ENCODE measurements around the gene CAT.

The CAT gene

DNA sequence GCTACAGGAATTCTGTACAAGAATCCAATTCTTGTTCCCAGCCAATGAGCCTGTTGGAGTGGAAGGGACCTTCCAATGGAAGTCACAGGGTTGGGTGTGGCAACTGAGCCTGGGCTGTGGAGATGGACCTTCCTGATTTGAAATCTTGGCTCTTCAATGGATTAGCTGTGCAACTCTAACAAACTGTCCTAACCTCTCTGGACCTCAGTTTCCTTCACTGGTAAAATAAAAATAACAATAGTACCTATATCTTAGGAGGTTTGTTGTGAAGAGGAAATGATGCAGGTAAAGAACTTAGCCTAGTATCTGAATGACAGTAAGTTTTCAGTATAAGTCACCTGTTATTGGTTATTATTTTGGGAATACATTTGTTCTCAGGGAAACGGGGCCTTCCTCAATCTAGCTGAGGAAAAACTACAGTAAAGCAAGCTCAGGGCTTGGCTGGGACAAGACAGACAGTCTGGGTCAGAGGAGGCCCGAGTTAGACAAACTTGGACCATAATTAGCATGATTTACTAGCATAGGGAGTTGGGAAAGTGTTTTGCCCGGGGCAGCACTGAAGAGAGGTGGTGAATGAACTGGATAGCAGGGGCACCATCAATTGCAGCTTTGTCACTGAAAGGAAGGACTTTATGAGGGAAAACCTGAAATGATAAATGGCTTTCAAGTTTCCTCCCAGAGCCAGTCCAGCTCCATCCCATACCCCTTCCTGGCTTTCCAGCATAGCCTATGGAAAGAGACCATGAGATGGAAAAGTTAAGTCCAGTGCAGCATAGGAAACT, 61.2 kb downstream of the CAT start:
- DNase-seq, result no peak

DNA sequence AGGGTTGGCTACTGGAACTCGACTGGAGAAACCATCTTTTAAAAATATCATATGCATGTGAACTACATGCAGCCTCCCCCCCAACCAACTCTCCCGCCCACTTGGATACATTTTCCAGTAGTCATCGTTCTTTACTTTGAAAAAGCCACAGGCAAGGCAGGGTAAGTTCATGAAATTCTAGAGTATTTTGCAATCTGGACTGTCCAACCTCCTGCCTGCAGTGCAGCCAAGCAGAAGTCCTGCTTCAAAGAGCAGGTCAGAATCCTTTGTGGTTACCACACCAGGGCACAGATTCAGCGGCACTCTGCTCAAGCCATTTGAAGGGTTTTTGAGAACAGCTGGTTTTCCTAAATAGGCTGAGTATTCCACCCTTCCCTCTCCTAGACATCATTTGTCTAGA, 62.8 kb downstream of the CAT start:
- no peak for DNase-seq

DNA sequence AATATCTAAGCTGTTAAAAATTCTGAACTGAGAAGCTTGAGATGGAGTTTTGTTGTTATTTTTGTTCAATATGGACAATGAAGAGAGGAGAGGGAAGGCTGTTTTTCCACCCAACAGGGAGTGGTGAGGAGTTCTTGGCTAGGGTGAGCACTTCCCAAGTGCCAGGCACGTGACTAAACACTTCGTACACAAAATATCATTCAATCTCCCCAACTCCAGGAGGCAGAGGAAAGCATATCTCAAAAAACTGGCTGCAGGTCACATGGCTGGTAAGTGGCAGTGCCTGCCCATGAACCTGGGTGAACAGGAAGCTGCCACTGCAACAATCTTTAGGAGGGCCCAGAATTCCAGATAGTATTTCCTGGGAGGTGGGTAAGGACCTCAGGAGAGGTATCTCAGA, 63.2 kb downstream of the CAT start:
- no peak for DNase-seq

DNA sequence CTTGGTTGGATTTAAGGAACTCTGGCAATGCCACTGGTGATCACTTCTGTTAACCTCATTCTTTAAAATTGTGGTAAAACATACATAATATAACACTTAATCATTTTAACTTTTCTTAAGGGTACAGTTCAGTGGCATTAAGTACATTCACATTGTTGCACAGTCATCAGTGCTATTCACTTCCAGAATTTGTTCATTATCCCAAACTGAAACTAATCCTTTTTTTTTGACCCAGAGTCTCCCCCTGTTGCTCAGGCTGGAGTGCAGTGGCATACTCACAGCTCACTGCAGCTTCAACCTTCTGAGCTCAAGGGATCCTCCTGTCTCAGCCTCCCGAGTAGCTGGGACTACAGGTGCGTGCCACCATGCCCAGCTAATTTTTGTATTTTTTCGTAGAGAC, 64.2 kb downstream of the CAT start:
- no peak for DNase-seq

DNA sequence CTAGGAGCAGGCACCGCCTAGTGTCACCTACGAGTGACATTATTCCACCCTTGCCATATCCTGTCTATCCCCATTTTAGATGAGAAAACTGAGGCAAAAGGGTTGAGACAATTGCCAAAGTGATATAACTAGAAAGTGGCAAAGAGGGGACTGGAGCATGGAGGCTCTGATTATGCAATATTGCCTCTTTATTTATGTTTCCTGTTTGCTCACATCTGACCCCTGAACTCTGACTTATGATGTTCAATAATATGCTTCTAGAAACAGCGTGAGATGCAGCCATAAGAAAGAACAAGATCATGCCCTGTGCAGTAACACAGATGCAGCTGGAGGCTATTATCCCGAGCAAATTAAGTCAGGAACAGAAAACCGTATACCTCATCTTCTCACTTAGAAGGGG, 67.1 kb downstream of the CAT start:
- DNase-seq, result no peak

DNA sequence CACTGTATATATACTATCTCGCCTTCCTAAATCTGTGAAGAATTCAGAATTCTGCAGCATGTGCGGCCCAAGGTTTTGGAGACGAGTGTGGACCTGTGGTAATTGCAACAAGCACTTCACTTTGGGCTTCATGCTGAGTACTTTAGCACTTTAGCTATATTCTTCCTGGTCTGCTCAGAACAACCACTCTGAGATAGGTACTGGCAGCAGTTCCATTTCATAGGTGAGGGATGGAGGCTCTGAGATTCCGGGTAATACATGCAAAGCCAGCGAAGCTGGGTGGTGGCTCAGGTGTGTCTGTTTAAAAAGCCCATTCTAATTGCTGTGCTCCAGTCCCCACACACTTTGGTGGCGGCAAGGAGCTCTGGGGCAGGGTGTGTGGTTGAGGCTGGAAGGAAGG, 68.4 kb downstream of the CAT start:
- no peak for DNase-seq

DNA sequence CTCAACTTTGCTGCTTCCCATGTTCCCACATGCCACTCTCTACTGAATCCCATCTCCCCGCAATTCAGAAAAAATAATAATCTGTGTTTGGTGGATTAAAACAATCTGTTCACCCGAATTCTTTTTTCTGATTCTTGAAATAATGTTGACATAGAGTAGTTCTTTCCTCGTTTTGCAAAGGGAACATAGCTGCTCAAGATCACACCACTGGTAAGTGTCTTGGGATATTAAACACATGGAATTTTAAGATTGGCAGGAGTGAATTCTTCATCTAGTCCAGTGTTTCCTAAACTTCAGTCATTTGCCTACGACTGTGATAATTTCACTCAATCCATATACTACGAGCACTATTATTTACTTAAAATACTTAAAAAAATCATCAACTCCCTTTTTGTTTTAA, 68.9 kb downstream of the CAT start:
- no peak for DNase-seq

DNA sequence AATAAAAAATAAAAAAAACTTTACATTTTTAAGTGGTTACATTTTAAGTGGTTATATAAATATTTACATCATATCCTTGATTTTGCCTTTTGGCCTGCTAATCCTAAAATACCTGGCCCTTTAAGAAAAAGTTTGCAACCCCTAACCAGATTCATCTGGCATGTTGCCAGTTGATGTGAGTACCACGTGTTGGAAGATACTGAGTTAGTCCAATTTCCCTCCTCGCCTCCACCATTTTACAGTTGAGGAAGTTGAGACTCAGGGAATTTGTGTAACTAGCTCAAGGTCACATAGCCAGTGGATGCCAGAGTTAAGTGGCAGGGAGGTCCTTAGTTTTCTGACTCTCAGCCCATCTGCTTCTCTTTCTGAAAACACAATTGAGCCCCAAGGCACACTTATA, 69.8 kb downstream of the CAT start:
- no peak for DNase-seq

DNA sequence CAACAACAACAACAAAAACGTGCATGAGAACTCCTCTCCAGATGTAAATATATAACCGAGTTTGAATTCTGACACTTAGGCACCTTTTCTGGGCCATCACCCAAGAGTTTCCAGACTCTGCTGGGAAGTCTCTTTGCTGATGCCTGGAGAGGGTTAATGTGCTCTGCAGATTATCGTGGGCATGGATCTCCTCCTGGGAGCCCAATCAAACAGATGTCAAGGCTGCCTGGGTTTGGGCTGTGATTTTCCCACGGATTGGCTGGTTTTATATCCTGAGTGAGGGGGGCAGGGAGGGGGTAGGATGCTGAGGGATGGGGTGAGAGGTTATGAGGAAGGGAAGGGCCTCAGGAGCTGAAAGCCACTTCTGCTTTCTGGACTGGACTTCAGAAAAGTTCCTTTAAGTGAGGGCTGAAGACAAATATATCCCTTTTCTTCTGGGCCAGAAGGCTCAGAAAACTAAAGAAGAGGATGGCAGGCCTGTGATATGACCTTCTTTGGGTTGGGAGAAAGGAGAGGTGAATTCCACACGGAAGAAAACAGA, 70.7 kb downstream of the CAT start:
- peak in 1 of 2 experiments; percentile 4 for DNase-seq

DNA sequence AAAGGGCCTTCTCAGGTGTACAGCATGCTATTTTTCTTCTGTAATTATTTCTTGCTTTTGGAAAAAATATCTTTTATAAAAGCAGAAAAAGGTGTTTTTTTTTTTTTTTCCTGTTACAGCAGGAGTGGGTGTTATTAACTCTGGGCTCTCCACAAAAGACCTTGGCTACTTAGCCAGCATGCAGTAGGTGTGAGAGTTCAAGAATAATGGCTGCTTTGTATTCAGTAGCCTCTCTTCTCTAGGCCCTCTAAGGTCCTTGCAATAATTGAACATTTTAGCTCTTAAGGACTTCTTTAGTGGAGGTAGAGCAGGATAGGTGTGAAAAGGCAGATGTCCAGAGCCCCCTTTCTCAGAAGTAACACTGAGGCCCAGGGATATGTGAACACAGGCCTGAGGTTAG, 71.5 kb downstream of the CAT start:
- DNase-seq, result no peak

DNA sequence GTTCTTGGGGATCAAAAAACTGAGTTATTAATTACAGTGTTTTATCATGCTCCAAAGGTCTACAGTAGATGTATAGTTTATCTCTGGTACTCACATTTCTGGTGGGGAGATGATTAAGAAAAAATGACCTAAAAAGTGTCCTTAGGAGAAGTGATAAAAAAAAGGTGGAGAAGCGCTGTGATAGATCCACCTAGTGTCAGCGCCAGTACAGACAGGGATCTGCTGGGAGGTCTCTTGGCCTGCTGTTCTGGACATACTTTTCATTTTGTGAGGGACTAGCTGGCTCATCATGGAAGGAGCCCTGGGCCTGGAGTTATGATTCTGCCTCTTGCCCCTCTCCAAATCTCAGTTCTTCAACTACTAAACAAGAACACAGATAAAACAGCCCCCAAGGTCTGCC, 71.9 kb downstream of the CAT start:
- DNase-seq, result no peak

DNA sequence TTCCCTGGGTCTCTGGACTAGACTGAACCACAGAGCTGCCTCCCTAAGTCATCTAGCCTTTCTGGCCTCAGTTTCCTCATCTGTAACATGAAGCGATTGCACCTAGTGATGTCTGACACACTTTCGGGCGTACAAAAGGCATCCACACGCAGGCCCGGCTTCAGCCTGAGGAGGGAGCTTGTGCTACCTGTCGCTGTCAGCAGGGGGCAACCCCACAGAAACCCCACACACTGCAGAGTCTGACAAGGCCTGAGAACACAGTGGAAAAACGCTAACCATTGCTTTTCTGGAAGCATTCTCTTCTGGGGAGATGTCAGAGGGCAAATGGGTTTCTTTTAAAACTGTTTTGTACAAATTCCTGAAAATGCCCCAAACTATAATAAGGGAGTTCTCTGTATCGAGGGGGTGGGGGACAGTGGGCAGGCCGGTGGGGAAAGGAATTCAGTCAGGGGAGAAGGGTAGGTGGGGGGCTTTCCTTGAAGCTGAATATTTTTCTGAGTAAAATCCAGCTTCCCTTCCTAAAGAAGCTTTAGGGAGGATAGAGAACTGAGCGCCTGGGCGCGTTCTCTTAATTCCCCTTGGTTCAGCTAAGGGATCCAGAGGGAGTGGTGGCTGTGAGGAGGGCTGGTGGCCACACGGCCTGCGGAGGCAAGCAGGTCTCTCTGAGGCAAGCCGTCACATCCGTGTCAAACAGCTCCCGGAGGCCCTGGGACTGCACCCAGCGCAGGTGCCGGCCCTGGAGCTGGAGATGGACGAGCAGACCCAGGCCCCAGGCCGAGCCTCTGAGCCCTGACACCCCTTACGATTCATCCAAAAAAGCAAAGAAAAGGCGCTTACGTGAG, 74.3 kb downstream of the CAT start:
- DNase-seq, result peak; percentile 76 to 83

DNA sequence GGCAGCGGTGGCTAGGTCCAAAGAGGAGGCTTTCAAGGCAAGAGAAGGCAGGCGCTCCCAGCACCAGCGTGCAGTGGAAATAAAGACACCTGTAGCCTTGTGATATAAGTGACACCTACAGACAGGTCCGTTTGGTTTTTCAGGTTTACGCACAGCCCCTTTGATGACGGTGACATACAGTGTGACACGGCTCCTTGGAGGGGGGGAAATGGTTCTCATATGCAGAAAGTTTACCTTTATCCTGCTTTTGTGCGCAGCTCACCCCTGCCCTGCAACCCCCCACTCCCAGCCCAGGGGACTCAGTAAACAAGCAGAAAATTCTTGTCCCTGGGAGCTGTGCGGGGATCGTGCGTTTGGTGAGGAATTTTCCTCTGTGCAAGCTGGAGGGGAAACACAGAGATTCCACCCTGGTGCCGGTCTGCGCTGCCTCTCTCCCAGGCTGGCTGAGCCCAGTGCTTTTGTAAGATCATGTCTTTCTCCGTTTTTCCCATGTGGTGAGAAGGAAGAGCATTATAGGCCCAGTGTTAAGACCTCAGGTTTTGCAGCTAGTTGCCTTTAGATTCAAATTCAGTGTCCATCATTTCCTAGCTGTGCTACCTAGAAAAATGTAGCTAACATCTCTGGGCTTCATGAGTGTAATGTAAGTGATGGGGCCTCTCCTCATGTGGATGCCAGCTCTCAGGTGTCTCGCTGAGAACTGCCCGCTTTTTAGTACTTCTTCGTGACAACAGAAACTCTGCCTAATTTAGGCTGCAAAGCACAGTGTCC, 75.1 kb downstream of the CAT start, which contains the start of gene ELF5:
Gene ELF5 (minus strand): TSS at position 113 of the 768 bp plus-strand sequence. CDS start 8,045 bp downstream, outside the sequence.
- no peak for DNase-seq

DNA sequence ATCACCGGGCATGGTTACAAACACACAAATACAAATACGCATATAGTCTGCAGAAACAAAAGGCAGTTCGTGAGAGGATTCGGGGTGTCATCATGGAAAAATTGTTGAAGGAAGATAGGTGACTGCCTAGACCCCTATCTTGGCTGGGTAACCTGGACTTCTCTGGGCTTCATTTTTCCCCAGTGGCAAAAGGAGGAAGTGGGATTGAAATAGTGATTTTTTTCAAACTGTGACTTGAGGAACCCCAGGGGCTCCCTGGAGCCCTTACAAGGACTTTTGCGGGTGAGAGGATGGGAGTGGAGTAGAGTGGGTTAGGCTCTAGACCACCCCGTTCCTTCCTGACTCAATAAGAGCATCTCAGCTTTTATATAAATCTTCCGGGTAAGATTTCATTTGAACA, 75.9 kb downstream of the CAT start:
- DNase-seq, result no peak

DNA sequence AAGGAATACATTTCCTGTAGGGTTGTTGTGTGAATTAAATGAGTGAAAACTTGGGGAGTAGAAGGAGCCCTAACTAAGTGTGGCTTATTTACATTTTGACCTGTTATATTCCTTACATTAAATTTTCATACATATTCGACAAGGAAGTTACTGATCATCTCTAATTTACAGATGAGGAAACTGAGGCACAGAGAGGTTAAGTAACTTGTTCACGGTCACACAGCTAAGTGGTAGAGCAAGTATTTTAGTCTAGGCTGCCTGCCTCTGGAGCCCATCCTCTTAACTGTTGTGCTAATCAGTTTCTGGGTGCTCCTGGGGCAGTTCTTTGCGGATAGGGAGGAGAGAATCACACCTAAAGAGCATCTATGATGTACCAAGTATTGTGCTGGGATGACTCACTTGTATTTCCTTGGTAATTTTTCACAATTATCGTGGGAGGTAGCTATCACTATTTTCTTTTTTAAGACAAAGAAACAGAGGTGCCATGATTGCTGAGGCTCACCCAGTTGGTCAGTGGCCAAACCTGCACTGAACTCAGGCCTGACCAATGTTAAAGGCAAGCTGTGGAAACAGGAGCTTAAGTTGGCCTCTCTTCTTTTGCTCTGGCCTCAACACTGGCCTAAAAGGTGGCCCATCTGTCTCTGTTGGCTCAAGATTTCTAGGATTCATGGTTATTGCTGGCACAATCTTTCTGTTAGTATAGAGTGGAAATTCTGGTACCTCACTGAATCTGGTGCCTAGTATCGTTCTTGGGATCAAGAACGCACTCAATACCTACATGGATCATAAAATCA, 77.7 kb downstream of the CAT start:
- DNase-seq, result no peak

DNA sequence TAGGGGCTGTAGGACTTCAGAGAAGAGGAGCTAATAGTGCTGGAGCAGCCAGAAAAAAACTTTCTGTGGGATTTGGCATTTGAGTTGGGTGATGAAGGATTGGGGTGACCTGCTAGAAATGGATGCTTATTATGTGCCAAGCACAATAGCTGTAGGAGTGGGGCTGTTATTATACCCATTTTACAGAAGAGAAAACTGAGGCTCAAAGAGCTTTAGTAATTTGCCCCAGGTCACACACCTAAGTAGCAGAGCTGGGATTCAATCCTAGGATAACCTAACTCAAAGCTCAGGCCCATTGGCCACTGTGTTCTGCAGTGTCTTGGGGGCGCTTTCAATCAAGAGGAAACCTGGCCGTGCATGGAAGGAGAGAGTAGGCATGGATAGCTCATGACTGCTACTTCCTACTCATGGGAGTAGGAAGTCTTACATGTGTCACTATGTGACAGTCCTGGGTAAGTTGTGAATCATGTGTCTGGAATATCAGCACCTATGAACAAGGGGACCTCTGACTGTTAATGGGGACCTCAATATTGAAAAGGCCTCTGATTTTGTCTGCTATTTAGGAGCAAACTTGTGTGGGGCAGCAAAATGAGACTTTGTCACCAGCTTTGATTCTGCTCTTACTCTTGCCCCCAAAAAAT, 81.0 kb downstream of the CAT start:
- no peak for DNase-seq

DNA sequence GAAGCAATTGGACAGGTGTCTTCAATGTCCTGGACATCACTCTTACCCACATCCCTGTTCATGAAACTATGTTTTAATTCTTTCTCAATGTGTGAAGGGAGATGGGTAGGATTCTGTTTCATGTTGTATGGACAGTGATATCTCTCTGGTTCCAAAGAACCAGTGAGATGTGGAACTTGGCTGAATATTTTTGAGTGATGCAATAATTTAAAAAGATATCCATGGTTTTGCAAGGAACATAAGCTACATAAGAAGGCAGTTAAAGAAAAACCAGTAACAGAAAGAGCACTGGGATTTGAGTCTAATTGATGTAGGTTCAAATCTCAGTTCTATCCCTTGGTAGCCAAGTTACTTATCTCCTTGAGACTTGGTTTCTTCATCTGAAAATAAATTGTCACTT, 82.5 kb downstream of the CAT start:
- DNase-seq, result no peak

Data from Kasumi-1 (cell line).